HG02840 (cell line): ENCODE data around the gene ARRB1.

ENCODE experiments used
- ATAC-seq: cut with Tn5 transposase; IDR thresholded peaks from one replicate; pipeline ENCODE4 v1.9.1; 2021; ENCODE audit warnings: mild to moderate bottlenecking, moderate library complexity, moderate number of reproducible peaks; ENCODE audit not compliant: unreplicated experiment, low FRiP score

ARRB1 gene

DNA sequence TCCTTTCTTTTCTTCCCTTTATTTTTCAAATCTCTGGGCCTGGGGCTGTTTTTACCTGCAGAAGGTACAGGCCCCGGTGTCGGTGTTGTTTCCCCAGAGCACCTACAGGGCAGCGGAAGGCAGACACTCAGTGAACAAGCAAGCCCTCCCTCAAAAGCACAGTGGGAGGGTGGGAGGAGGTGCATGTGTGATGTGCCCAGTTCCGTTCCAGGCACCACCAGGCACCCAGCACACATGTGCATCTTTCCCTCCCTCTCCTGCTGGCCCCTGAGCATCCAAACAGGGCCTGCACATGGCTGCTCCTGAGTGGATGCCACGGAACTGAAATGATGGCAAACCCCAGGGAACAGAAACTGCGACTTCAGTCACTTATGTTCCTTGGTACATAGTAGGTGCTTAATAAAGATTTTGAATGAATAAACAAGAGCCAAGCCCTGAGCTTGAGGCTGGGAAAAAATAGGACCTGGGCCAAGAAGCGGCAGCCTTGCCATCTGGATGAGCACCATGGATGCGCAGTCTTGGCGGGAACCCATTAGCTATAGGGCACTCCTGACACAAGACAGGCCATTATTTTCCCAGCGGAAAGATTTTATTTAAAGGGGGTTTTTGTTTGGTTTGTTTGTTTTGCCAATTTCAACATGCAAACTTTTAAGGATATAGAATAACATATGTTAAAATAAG is 47.8 kb downstream of the ARRB1 start:
- ATAC-seq: no peak

GRCh38 chr11:75302371-75302770 is 49.1 kb downstream of the ARRB1 start:
- ATAC-seq: no peak

DNA sequence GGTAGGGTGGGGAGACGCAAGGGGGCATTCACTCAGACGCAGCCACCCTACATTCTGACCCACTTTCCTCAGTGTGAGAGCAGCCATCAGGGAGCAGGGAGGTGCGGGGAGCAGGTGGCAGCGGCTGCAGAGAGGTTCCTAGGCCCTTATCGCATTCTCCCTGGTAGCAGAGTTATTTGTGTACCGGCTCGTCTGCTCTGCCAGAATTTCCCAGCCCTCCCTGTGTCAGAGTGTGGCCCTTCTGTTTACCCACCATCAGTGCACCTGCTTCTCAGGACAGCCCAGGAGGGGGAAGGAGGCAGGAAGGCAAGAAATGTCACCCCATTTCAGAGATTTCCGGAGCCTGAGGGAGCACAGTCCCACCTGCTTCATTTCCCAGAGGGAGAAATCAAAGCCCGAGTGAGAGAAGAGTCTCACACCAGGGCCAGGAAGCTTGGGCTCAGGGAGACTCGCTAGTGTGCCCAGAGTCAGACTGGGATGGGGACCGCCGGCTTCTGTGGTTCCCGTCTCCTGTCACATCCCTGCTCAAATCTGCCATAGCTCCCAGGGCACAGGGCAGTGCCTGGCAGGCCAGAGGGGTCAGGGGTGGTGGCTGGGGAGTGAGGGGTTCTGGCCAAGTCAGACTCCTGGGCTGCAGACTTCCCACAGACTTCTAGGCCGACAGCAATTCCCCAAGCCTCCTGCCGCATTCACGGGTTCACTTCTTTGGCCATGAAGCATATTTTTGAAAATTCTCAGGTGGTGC is 49.7 kb downstream of the ARRB1 start:
- ATAC-seq: no peak

DNA sequence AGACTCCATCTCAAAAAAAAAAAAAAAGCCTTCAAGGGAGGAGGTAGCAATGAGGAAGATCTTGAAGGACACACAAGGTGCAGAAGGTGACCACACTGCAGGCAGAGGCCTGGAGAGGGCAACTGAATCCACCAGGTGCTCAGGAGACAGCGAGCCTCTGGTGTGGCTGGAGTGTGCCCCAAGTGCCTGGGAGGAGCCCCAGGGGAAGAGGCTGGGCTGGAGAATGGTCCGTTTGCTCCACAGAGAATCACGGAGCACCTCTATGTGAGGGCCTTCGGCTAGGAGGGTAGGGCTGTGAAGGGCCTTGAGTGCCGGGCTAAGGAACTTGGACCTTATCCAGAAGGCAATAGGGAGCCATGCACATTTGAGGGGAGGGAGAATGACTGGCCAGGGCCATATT is 50.3 kb downstream of the ARRB1 start:
- no peak for ATAC-seq

DNA sequence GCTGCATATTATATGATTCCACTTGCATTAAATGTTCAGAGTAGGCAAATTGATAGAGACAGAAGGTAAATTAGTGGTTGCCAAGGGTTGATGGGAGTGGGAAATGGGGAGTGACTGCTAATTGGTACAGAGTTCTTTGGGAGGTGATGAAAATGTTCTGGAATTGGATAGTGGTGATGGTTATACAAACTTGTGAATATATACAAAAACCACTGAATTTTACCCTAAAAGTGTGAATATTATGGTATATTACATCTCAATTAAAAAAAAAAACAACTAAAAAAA is 52.5 kb downstream of the ARRB1 start:
- ATAC-seq: no peak

GRCh38 chr11:75298191-75298975 is 53.1 kb downstream of the ARRB1 start:
- ATAC-seq: no peak

DNA sequence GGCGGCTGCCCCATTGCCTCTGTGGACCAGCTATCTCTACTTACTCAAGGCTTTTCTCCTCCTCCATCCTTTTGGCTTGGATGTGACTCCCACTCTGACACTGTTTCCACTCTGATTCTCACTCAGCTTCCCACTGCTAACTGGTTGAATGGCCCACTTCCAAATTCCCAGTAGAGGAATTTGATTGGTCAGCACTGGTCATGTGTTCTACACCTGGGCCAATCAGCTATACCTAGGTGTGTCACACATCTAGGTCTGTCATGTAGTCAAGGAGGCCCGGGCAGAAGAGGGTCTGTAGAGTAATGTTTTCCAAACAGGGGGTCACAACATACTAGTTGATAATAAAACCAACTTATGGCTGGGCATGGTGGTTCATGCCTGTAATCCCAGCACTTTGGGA is 57.6 kb downstream of the ARRB1 start:
- ATAC-seq: no peak

- ATAC-seq: no peak
Measured at GRCh38 chr11:75292943-75293342, 58.5 kb downstream of the ARRB1 start.

GRCh38 chr11:75291741-75292140 is 59.7 kb downstream of the ARRB1 start:
- ATAC-seq: no peak

DNA sequence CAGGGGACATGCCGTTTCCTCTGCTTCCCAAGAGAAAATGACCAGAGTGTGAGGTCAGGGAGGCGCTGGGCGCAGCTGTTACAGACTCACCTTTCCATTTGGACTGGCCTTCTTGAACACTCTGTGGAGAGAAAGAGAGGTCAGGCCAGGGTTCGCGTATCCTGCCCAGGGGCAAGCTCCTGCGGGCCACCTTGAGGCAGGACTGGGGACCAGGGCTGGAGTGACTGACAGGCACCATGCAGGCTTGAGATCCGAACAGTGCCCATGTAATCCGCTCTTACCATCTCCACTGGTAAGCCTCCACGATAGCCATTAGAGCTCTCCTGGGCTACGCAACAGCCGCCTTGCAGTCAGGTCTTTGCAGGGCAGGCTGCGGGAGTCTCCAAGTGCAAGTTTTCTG is 61.5 kb downstream of the ARRB1 start:
- ATAC-seq: no peak

- ATAC-seq: no peak
Measured at GRCh38 chr11:75289511-75289760, 62.0 kb downstream of the ARRB1 start.

GRCh38 chr11:75287579-75287978 is 63.9 kb downstream of the ARRB1 start:
- no peak for ATAC-seq

GRCh38 chr11:75286826-75287465 is 64.5 kb downstream of the ARRB1 start:
- no peak for ATAC-seq

DNA sequence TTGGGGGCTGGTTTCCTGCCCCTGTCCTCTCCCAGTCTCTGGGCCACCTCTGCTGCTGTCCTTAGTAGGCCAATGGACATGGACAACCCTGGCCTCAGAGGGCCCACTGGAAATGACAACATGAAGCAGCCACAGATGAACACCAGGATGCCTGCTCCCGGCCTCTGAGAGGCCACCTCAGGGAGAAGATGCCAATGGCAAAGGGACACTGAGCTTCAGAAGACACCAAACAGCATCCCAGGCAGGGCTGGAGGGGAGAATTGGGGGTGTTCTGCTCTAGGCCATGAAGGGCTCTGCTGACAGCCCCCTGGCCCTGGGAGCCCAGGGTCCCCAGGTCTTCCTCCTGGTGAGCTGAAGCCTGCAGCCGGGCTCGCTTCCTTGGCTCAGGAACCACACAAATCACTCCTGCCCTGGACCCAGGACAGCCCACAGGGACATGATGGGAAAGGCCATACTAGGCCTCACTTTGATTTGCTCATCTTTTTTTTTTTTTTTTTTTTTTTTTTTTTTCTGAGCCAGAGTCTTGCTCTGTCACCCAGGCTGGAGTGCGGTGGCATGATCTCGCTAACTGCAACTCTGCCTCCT is 65.6 kb downstream of the ARRB1 start:
- ATAC-seq: no peak

DNA sequence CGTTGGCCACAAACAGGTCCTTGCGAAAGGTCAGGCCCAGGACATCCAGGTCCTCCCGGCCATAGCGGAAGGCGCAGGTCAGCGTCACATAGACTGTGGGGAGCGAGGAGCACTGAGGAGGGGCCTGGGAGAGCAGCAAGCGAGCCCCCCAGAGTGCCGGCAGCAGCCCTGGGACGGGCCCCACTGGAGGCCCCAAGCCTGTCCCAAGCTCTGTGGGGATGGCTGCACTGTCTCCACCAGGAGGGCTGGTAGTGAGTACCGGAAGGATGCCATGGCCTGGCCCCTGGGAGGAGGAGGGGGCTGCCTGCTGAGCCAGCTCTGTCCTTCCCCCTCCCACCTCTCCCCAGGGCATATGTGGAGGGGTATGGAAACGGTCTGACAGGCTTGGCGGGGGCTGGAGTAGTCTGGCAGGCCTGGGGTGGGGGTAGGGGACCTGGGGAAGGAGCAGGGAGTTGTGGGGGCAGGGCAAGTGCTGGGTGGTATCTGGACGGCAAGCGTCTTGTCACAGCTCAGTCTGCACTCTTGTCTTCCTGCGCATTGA is 68.0 kb downstream of the ARRB1 start:
- no peak for ATAC-seq

DNA sequence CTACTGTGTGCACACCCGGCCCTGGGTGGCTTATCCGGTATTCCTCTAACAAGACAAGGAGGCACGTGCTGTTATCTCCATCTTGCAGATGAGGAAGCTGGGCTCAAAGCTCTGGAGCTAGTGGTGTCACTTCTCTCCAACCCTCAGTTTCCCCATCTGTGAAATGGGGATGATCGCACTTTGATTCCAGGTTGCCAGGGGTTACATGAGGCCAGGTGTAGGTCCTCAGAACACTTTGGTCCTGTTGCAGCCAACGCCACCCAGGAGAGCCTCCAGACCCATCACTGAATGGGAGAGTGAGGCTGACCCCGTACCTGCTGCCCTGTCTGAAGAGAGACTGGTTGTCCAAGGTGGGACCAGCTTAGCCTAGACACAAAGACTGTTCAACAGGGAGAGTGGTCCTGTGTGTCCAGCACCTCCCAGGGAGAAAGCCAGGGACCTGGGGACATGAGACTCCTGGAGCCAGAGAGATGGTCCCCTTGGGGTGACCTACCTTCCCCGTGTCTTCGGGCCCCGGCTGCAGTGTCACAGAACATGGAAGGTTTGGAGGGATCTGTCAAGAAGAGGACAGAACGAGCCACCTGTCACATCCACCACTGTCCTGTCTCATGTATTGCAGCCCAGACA is 69.9 kb downstream of the ARRB1 start:
- ATAC-seq: no peak

DNA sequence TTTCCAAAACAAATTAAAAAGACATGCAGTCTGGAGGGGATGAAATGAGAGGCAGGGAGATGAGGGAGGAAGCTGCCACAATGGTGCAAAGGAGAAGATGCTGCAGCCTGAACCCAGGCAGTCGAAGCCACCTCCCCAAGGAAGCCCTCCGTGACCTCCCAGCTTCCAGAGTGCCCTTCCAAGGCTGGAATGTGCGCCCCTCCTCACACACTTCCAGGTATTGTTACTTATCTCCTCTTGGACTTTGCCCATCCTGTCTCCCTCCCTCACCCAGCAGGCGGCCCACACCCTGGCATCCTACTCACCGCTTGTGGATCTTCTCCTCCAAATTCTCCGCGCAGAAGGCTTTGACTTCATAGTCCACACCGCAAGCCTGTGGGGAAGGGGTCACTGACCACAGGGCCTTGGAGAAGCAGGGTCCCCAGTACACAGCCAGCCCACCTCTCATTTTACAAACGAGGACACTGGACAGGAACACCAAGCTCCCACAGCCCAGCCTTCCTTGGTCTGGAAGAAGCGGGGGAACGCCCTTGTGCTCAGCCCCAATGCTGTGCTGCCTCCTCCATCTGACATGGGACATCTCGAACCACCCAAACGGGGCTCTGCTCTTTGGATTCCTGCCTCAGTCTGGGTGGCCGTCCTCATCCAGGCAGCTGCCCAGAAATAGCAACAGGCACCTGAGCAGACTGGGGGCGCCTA is 70.5 kb downstream of the ARRB1 start:
- no peak for ATAC-seq

GRCh38 chr11:75280227-75280701 is 71.2 kb downstream of the ARRB1 start:
- no peak for ATAC-seq

DNA sequence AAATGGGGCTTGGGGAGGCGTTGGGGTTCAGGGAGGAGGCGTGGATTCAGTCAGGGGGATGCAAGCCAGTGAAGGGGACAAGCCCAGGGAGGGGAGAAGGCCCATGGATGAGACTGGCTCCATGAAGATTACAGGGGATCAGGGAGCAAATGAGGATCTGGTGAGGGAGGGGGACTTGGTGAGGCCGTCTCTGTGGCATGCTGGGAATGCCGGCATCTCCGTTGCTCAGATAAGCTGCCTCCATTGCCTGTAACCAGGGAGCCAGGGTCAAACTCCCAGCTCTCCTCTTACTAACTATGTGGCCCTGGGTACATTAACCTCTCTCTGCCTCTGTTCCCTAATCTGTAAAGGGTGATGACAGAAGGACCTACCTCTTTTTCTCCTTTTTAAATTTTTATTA is 72.2 kb downstream of the ARRB1 start:
- no peak for ATAC-seq
